Stomach smooth muscle (tissue), 2 donors: ENCODE measurements around the gene HES3.
A peak's percentile ranks its signal among the peaks of the same experiment; 100 is the strongest.

ENCODE experiments used
- H3K27ac ChIP-seq: one replicate; pipeline ENCODE4 v1.7.0; 2013; ENCODE audit warnings: mild to moderate bottlenecking, low read length, inconsistent platforms
- H3K27me3 ChIP-seq, 2 donors: one replicate each; pipeline ENCODE4 v1.7.0; 2013; ENCODE audit warnings: low read length in 2 of 2; ENCODE audit not compliant: insufficient read depth in 2 of 2, control insufficient read depth in 1 of 2
- H3K36me3 ChIP-seq, 2 donors: one replicate each; pipeline ENCODE4 v1.7.0; 2013; ENCODE audit warnings: low read length in 2 of 2; ENCODE audit not compliant: control insufficient read depth in 2 of 2, insufficient read depth in 2 of 2
- H3K4me1 ChIP-seq: one replicate; pipeline ENCODE4 v1.7.0; 2013; ENCODE audit warnings: low read length; ENCODE audit not compliant: control insufficient read depth, insufficient read depth
- H3K4me3 ChIP-seq, 2 donors: one replicate each; pipeline ENCODE4 v1.7.0; 2013; ENCODE audit warnings: low read length in 2 of 2
- H3K9ac ChIP-seq, 2 donors: one replicate each; pipeline ENCODE4 v1.7.0; 2013; ENCODE audit warnings: low read length in 2 of 2, mild to moderate bottlenecking in 1 of 2
- H3K9me3 ChIP-seq, 2 donors: one replicate each; pipeline ENCODE4 v1.7.0; 2013; ENCODE audit warnings: low read length in 2 of 2; ENCODE audit not compliant: control insufficient read depth in 2 of 2
- donor health status: healthy.
- donor health status: Pancreatic carcinoma.

The HES3 gene

GRCh38 chr1:6257541-6258069 lies 13.6 kb downstream of the HES3 start:
- Histone ChIP-seq H3K36me3 (peaks cover 0 to 2% of the 10 kb centered on the region in 2 donors), H3K9me3 (no peaks in the 10 kb centered on the region), H3K4me3 (no peak overlapping the region), H3K27me3 (no peaks in the 10 kb centered on the region), H3K27ac (no peak overlapping the region), H3K4me1 (peaks cover 22% of the 10 kb centered on the region), H3K9ac (no peak overlapping the region)

DNA sequence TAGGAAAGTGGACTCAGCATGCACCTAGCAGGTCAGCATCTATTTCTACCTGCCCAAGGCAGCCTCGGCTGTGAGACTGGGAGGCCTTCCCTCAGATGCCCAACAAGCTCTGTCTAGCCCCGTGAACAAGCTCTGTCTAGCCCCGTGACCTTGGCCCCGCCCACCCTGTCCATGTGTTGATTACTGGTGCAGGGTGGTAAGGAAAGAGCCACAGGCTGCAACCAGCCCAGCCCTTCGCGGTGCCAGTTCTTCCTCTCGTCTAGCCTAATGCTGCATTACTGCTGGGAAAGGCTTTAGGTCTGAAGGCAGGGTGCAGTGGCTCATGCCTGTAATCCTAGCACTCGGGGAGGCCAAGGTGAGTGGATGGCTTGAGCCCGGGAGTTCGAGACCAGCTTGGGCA lies 14.7 kb downstream of the HES3 start:
- no peak overlapping the region for H3K4me3 ChIP-seq
- no peak overlapping the region for H3K9ac ChIP-seq
- H3K36me3 ChIP-seq, result peaks cover 0 to 2% of the 10 kb centered on the region in 2 donors
- no peaks in the 10 kb centered on the region for H3K9me3 ChIP-seq
- H3K27me3 ChIP-seq, result no peaks in the 10 kb centered on the region
- no peak overlapping the region for H3K27ac ChIP-seq
- H3K4me1 ChIP-seq, result peaks cover 32% of the 10 kb centered on the region

- H3K27me3 ChIP-seq, result no peaks in the 10 kb centered on the region
- no peak overlapping the region for H3K9ac ChIP-seq
These were observed 15.7 kb downstream of the HES3 start for GRCh38 chr1:6259491-6260362.

GRCh38 chr1:6260433-6260934 lies 16.5 kb downstream of the HES3 start:
- Histone ChIP-seq H3K4me3 (peak overlapping the region; percentile 53 to 67), H3K27ac (no peak overlapping the region), H3K27me3 (no peaks in the 10 kb centered on the region), H3K4me1 (peaks cover 39% of the 10 kb centered on the region), H3K9me3 (no peaks in the 10 kb centered on the region), H3K36me3 (no peaks in the 10 kb centered on the region), H3K9ac (peak overlapping the region in 1 of 2 donors; percentile 22)

More at GRCh38 chr1:6259491-6260362, 15.7 kb downstream of the HES3 start:
- Histone ChIP-seq H3K36me3 (no peaks in the 10 kb centered on the region), H3K4me1 (peaks cover 39% of the 10 kb centered on the region), H3K4me3 (peak overlapping the region; percentile 24 to 67), H3K27ac (no peak overlapping the region), H3K9me3 (no peaks in the 10 kb centered on the region)

DNA sequence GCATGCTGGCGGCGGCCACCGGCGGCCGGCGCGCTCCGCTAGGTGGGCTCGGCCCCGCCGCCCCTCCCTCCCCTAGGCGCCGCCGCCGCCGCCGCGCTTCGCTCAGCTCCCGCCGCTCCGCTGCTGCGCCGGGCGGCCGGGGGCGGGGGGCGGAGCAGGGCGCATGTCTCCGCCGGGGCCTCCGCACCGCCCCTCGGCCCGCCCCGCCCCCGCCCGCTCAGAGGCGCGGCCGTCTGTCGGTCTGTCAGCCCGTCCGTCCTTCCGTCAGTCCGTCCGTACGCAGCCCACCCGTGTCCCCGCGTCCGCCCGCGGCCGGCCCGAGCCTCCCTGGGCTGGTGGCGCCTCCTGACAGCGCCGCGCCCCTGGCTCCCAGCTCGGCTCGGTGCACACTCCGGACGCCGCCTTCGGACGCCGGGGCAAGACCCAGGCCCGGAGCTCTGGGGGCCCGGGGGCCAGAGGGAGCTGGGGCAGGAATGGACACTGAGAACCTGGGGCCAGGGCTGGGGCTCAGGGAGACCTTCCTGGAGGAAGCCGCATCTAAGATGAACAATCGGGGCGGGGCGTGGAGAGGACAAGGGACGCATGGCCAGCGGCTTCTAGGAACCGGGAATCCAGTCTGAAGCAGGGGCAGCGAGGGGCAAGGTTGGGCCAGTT lies 17.1 kb downstream of the HES3 start, which contains the start of gene GPR153:
Gene GPR153 (minus strand): TSS at position 138 of the 654 bp plus-strand sequence. CDS start 6,193 bp downstream, outside the sequence.
- H3K9me3 ChIP-seq, result no peaks in the 10 kb centered on the region
- peaks cover 39% of the 10 kb centered on the region for H3K4me1 ChIP-seq
- no peak within 1 kb of the TSS for H3K27ac ChIP-seq
- peak within 1 kb of the TSS in 1 of 2 donors; percentile 51 for H3K9ac ChIP-seq
- H3K27me3 ChIP-seq, result no peaks in the 10 kb centered on the region
- peak within 1 kb of the TSS; percentile 53 to 67 for H3K4me3 ChIP-seq
- H3K36me3 ChIP-seq, result no peaks in the 10 kb centered on the region

GRCh38 chr1:6261615-6261995 lies 17.6 kb downstream of the HES3 start:
- Histone ChIP-seq H3K27me3 (no peaks in the 10 kb centered on the region), H3K27ac (no peak overlapping the region), H3K4me3 (peak overlapping the region; percentile 46 to 64), H3K9ac (peak overlapping the region in 1 of 2 donors; percentile 51), H3K36me3 (no peaks in the 10 kb centered on the region), H3K9me3 (no peaks in the 10 kb centered on the region), H3K4me1 (peaks cover 39% of the 10 kb centered on the region)

DNA sequence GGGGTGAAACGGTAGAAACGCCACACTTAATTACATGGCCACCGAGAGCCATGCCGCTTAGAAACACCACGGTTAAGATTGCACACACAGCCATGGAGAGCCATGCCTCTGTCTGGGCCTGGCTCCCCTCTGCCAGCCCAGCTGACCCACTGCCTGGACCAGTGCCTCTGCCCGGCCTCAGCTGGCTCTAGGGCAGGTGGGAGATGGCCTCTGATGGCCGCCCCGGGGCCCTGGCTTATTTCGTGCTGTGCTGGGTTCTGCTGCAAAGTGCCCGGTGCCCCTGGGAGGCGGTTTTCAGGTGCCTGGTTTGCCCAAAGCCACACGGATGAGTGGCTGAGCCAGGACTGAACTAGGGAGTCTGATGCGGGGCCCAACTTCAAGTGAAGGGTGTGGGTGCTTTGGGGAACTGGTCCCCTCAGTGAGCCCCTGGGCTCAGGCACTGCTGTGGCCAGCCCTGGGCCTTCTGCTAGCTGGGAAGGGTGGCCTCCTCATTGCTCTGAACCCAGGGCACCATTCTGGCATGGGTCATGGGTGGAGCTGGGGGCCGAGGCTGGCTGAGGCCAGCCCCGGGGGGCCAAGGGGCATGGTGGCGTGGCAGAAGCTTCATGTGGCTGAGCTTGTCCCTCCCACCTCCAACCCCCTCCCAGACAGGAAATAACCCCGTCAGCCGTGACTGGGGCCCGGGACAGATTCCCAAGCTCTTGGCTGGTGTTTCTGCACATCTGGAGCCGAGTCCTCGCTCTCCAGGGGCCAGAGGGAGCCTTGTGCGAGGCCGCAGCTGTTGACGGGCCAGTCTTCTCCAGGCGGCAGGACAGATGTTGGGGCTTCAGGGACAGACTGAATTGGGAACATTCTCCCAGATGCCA lies 18.8 kb downstream of the HES3 start:
- peaks cover 39% of the 10 kb centered on the region for H3K4me1 ChIP-seq
- no peaks in the 10 kb centered on the region for H3K9me3 ChIP-seq
- H3K27ac ChIP-seq, result no peak overlapping the region
- no peaks in the 10 kb centered on the region for H3K27me3 ChIP-seq
- no peaks in the 10 kb centered on the region for H3K36me3 ChIP-seq
- H3K9ac ChIP-seq, result no peak overlapping the region
- H3K4me3 ChIP-seq, result no peak overlapping the region

DNA sequence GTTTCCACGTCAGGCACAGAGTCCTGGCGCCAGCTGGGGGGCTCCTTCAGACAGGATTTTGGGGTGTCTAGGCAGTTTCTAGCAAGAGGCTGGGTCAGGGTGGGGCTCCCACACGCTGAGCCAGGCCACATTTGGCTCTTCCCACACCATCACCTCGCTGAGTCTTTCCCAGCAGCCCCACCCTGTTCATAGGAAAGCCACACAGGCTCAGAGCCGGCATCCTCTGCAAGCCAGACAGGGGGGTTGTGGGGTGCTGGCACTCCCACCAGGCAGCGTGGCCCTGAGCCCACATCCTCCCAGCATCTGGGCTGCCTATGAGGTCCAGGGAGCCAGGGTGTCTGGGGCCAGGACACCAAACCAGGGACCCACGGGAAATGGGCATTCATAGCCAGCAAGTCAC lies 19.7 kb downstream of the HES3 start:
- no peak overlapping the region for H3K4me3 ChIP-seq
- H3K27me3 ChIP-seq, result no peaks in the 10 kb centered on the region
- no peaks in the 10 kb centered on the region for H3K36me3 ChIP-seq
- peaks cover 39% of the 10 kb centered on the region for H3K4me1 ChIP-seq
- H3K9ac ChIP-seq, result no peak overlapping the region
- H3K9me3 ChIP-seq, result no peaks in the 10 kb centered on the region
- H3K27ac ChIP-seq, result no peak overlapping the region

DNA sequence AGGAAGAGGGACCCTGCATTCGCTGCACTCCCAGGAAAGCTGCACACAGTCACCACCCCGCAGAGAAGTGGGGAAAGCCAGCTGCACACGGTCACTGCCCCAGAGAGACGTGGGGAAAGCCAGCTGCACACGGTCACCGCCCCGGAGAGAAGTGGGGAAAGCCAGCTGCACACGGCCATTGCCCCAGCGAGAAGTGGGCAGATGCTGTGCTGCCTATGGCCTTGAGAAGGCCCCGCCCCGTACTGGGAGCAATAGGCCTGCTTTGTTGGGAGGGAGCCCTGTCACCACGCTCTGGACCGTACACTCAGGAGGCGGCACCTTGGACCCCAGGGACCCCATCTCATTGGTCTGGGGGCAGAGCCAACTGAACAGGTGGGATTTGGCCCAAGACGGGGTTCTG lies 21.2 kb downstream of the HES3 start:
- Histone ChIP-seq H3K4me1 (peaks cover 43% of the 10 kb centered on the region), H3K4me3 (no peak overlapping the region), H3K9ac (no peak overlapping the region), H3K27me3 (no peaks in the 10 kb centered on the region), H3K27ac (no peak overlapping the region), H3K9me3 (no peaks in the 10 kb centered on the region), H3K36me3 (no peaks in the 10 kb centered on the region)

DNA sequence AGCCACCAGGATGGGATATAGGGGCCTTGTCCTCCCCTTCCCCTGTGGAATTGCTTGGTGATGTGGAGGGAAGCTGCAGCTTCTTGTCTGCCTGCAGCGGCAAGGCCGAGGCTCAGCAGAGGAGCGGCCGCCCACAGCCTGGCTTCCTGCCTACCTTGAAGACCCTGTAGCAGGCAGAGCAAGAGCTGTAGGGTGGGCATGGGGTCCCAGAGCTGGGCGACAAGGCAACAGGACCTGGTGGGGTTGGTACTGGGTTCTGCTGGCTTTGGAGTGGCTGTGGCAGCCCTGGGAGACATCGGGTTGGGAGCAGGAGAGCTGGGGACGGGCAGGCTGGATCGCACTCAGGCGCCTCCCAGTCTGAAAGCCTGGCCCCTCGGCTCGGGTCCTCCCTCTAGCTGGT lies 22.7 kb downstream of the HES3 start:
- Histone ChIP-seq H3K4me1 (peaks cover 44% of the 10 kb centered on the region), H3K27me3 (no peaks in the 10 kb centered on the region)

More for the DNA sequence above, 22.7 kb downstream of the HES3 start:
- Histone ChIP-seq H3K27ac (no peak overlapping the region), H3K9ac (no peak overlapping the region), H3K4me3 (no peak overlapping the region), H3K36me3 (no peaks in the 10 kb centered on the region), H3K9me3 (no peaks in the 10 kb centered on the region)
